Endodermal cell (in vitro differentiated cells): ENCODE measurements around the gene PCK2. TPM values are rescaled to one million over a fixed set of nuclear protein-coding genes. Genes with fewer than 3 reads are reported as not detected.

Experiments used
- DNase-seq: peaks from one replicate; pipeline ENCODE4 v3.0.0-alpha.2; 2017
- H3K27ac ChIP-seq: 2 replicates; pipeline ENCODE4 v1.5.1; 2013; ENCODE audit warnings: mild to moderate bottlenecking, low read depth, low read length, moderate library complexity
- H3K27me3 ChIP-seq: 2 replicates; pipeline ENCODE4 v1.6.1; 2013; ENCODE audit warnings: mild to moderate bottlenecking, low read length, moderate library complexity; ENCODE audit not compliant: insufficient read depth, control insufficient read depth, poor library complexity, severe bottlenecking
- H3K36me3 ChIP-seq: 2 replicates; pipeline ENCODE4 v1.7.0; 2013; ENCODE audit warnings: mild to moderate bottlenecking, low read length, moderate library complexity; ENCODE audit not compliant: control insufficient read depth, insufficient read depth
- H3K4me1 ChIP-seq: one replicate; pipeline ENCODE4 v1.7.0; 2013; ENCODE audit warnings: low read length; ENCODE audit not compliant: control insufficient read depth, insufficient read depth
- H3K4me3 ChIP-seq: 2 replicates; pipeline ENCODE4 v1.5.1; 2013; ENCODE audit warnings: mild to moderate bottlenecking, low read length, moderate library complexity
- H3K9ac ChIP-seq: 2 replicates; pipeline ENCODE4 v1.6.1; 2013; ENCODE audit warnings: mild to moderate bottlenecking, low read length, moderate library complexity; ENCODE audit not compliant: poor library complexity, severe bottlenecking; ENCODE audit errors: extremely low read depth
- H3K9me3 ChIP-seq: 2 replicates; pipeline ENCODE4 v1.6.1; 2013; ENCODE audit warnings: mild to moderate bottlenecking, low read length, moderate library complexity; ENCODE audit not compliant: control insufficient read depth
- H3K27ac Mint-ChIP-seq: 2 replicates; pipeline ENCODE4 v1.8.0; 2020; ENCODE audit warnings: mixed read lengths
- H3K27me3 Mint-ChIP-seq: 2 replicates; pipeline ENCODE4 v1.8.0; 2021; ENCODE audit warnings: mild to moderate bottlenecking, mixed read lengths; ENCODE audit not compliant: insufficient read depth
- H3K36me3 Mint-ChIP-seq: 2 replicates; pipeline ENCODE4 v1.8.0; 2020; ENCODE audit warnings: low read depth, mixed read lengths
- H3K4me1 Mint-ChIP-seq: 2 replicates; pipeline ENCODE4 v1.8.0; 2020; ENCODE audit warnings: mixed read lengths
- H3K4me3 Mint-ChIP-seq: 2 replicates; pipeline ENCODE4 v1.8.0; 2020; ENCODE audit warnings: mild to moderate bottlenecking, moderate library complexity, mixed read lengths
- H3K9me3 Mint-ChIP-seq: 2 replicates; pipeline ENCODE4 v1.8.0; 2020; ENCODE audit warnings: mild to moderate bottlenecking, mixed read lengths
- CTCF ChIP-seq: fragments of 200-600 bp; sonication (generic); conservative IDR thresholded peaks from 2 replicates; pipeline ENCODE4 v1.5.0; 2021; ENCODE audit warnings: antibody characterized with exemption, mild to moderate bottlenecking
- WGBS, 2 experiments: methylation state at CpG; one replicate each; pipeline versions ENCODE4 v1.1.5 to v1.1.7; 2013; ENCODE audit warnings: missing lambda C conversion rate in 2 of 2, mixed read lengths in 1 of 2; ENCODE audit not compliant: insufficient coverage in 1 of 2, insufficient read length in 1 of 2; 5-methylcytosine and 5-hydroxymethylcytosine counted together
- total RNA-seq, 2 donors: library from RNA; stranded (reverse); fragmentation: NEBNext Ultra II Directional in 1 of 2; extraction: Animal tissue kit (Norgen Biotek cat#: 25700) in 1 of 2; gene quantifications; 2 replicates in 1 of 2; 3 replicates in 1 of 2; pipeline ENCODE4 v1.2.1, GENCODE V29; 2021

PCK2 gene
- total RNA-seq, 2 donors from 2014 or later = 37.7 to 42.8 TPM

DNA sequence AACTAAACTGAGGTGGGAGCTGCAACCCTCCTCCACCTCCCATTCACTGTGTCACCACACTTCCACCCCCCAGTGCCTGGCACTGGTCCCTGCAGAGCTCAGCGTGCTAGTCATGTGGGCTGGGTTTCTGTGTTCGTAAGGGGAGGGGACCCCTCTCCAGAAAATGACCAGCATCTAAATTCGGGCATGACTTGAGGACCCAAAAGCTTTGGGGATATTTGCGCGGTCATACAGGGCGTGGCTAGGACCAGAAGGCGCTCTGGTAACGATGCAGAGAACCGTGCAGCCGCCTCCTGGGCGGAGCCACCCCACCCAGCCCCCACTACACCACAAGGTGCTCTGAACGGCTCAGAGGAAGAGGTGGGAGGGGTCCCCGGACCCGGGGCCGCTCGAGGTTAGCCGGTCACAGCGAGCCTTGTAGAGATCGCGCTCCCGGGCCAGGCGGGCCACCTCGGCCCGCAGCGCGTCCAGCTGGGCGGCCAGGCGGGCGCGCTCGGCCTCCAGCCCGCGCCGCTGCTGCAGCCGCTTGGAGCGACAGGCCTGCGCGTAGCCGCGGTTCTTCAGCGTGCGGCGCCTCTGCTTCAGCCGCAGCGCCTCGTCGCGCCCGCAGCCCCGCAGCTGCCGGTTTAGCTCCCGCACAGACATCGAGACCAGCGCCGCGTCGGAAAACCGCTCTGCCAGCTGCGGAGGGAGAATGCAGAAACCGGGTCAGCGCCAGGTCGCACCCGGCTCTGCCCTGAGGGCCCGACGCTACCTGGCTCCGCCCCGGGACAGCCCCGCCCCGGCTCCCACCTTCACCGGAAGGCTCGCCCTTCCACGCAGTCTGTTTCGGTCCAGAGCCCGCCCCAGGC lies 13.0 kb upstream of the PCK2 start:
- Mint-ChIP-seq H3K27ac (peak overlapping the region; percentile 55), H3K27me3 (peaks cover 47% of the 10 kb centered on the region)

GRCh38 chr14:24081739-24082211 lies 12.3 kb upstream of the PCK2 start:
- Histone ChIP-seq H3K27ac (no peak overlapping the region), H3K27me3 (peaks cover 54% of the 10 kb centered on the region), H3K4me3 (peak overlapping the region; percentile 80), H3K9ac (no peak overlapping the region), H3K4me1 (peaks cover 21% of the 10 kb centered on the region), H3K9me3 (no peaks in the 10 kb centered on the region), H3K36me3 (no peaks in the 10 kb centered on the region)
- peak overlapping the region; percentile 81 for H3K27ac Mint-ChIP-seq
- no peak for TF ChIP-seq CTCF
- peak overlapping the region; percentile 61 for H3K4me3 Mint-ChIP-seq
- H3K36me3 Mint-ChIP-seq = no peaks in the 10 kb centered on the region
- peaks cover 39% of the 10 kb centered on the region for H3K4me1 Mint-ChIP-seq
- DNase-seq = no peak
- H3K9me3 Mint-ChIP-seq = no peaks in the 10 kb centered on the region
- peaks cover 45% of the 10 kb centered on the region for H3K27me3 Mint-ChIP-seq
- 21 to 67% methylated on average over 4 to 26 of the region's 26 CpGs for WGBS, 2 experiments

More for the DNA sequence above, 13.0 kb upstream of the PCK2 start:
- H3K9me3 Mint-ChIP-seq = no peaks in the 10 kb centered on the region
- Histone ChIP-seq H3K9ac (no peak overlapping the region), H3K9me3 (no peaks in the 10 kb centered on the region), H3K36me3 (no peaks in the 10 kb centered on the region), H3K27ac (no peak overlapping the region), H3K27me3 (peaks cover 54% of the 10 kb centered on the region), H3K4me3 (peak overlapping the region; percentile 80), H3K4me1 (peaks cover 19% of the 10 kb centered on the region)
- H3K4me3 Mint-ChIP-seq = peak overlapping the region; percentile 61
- no peaks in the 10 kb centered on the region for H3K36me3 Mint-ChIP-seq
- WGBS, 2 experiments = 1% methylated on average over 49 to 74 of the region's 74 CpGs
- TF ChIP-seq CTCF = no peak
- peaks cover 39% of the 10 kb centered on the region for H3K4me1 Mint-ChIP-seq
- peak; percentile 85 for DNase-seq

DNA sequence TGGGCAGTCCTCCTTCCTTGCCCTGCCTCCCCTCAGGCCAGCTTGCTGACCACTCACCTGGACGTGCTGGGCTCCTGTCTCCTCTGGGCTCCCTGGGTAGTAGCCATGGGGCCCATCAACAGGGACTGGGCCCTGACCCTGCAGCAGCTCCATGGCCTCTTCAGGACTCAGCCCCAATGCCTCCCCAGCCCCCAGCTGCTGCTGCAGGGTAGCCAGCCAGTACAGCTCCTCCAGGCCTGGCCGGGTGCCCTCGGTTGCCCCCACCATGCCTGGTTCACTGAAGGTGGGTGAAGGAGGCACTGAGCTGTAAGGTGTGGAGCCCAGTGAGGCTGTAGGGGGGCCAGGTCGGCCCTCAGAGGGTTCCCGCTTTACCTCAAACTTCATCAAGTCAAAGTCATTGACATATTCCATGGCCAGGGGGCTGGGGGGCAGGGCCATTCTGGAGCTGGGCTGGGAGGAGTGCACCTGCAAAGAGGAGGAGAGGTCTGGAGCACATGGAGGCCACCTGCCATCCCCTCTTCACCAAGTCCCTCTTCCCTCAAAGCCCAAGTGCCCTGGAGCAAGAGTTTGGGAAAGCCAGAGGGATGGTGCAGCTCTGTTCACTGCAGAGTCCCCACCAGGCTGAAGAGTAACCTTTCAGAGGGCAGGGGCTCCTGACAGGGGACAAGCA lies 11.6 kb upstream of the PCK2 start:
- no peak for DNase-seq
- H3K4me1 Mint-ChIP-seq = peaks cover 43% of the 10 kb centered on the region
- TF ChIP-seq CTCF = no peak
- H3K4me3 Mint-ChIP-seq = peak overlapping the region; percentile 61
- H3K27ac ChIP-seq = no peak overlapping the region
- WGBS, 2 experiments = 94% methylated on average over 5 of the region's 5 CpGs; no CpG with 5 or more reads in 1 of the 2 experiments
- H3K9me3 Mint-ChIP-seq = no peaks in the 10 kb centered on the region
- no peaks in the 10 kb centered on the region for H3K36me3 Mint-ChIP-seq
- H3K4me1 ChIP-seq = peaks cover 26% of the 10 kb centered on the region
- H3K9me3 ChIP-seq = no peaks in the 10 kb centered on the region
- H3K27me3 Mint-ChIP-seq = peaks cover 45% of the 10 kb centered on the region
- no peak overlapping the region for H3K9ac ChIP-seq
- no peaks in the 10 kb centered on the region for H3K36me3 ChIP-seq
- H3K27me3 ChIP-seq = peaks cover 49% of the 10 kb centered on the region
- peak overlapping the region; percentile 81 for H3K27ac Mint-ChIP-seq
- no peak overlapping the region for H3K4me3 ChIP-seq
